ENCODE data around the gene MBNL2.

DNA sequence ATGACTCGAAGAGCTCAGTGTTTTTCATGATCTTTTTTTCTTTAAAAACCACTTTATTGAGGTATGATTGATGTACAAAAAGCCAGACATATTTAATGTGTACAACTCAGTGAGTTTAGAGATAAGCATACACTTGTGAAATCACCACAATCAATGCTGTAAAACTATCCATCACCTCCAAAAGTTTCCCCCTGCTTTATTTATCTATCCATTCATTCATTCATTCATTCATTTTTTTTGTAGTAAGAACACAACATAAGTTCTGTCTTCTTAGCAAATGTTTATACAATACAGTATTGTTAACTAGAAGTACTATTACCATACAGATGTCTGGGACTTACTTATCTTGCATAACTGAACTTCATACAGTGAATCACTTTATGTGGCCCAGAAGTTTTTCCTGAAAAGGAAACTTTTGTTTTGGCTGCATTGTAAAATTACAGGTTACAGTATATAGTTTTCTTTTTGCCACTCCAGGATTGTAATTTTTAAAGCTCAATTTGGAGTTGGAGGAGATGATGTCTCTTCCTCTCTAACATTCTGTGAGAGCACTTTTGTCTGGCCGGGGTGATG, 218.6 kb downstream of the MBNL2 start:
- TF ChIP-seq, protein P1, sequence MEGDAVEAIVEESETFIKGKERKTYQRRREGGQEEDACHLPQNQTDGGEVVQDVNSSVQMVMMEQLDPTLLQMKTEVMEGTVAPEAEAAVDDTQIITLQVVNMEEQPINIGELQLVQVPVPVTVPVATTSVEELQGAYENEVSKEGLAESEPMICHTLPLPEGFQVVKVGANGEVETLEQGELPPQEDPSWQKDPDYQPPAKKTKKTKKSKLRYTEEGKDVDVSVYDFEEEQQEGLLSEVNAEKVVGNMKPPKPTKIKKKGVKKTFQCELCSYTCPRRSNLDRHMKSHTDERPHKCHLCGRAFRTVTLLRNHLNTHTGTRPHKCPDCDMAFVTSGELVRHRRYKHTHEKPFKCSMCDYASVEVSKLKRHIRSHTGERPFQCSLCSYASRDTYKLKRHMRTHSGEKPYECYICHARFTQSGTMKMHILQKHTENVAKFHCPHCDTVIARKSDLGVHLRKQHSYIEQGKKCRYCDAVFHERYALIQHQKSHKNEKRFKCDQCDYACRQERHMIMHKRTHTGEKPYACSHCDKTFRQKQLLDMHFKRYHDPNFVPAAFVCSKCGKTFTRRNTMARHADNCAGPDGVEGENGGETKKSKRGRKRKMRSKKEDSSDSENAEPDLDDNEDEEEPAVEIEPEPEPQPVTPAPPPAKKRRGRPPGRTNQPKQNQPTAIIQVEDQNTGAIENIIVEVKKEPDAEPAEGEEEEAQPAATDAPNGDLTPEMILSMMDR (conservative IDR thresholded peaks at IDR 0.05; ENCODE audit: low read length) = no peak
- TF ChIP-seq EZH2phosphoT487 (IDR thresholded peaks at IDR 0.05; ENCODE audit: borderline replicate concordance, low read depth, low read length) = no peak

Data from OCI-LY7 (cell line).